ENCODE data around the gene RCBTB2. TPM values are rescaled to one million over a fixed set of nuclear protein-coding genes. Genes with fewer than 3 reads are reported as not detected.

RCBTB2 gene
- total RNA-seq, 4 donors from 2014 or later: 5.2 to 8.1 (median 6.1) TPM

DNA sequence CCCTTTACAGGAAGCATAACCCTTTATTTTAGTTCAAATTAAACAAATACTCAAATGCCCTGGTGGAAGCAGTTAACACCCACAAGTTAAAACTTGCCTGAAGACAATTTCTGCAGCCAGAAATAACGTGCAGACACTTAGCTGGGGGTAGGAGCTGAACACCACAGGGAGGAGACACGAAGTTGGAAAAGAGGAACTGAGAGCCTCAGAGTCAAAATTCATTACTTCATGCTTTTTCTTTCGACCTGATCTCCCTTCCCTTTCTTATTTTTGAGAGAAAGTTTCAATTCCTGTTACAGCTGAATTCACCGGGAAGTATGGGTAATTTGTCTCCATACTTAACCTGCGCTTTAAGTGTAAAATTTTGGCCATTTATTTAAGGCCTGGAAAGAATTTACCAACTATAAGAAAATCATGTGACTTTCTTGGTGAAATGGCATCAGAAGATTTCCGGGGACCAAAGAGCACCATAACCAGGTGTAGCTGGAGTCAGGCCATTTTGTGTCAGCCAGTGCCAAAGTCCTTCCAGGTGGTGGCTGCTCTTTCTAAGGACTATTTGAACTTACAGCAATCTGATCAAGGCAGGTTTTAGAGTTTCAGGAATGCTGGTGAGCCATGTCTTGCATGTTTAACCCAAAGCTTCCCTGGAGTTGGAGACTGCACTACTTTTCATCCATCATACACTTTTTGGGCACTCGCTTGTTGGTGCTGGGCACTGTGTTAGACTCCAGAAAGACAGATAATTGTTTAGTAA is 46.5 kb upstream of the RCBTB2 start:
- TF ChIP-seq, protein P1, sequence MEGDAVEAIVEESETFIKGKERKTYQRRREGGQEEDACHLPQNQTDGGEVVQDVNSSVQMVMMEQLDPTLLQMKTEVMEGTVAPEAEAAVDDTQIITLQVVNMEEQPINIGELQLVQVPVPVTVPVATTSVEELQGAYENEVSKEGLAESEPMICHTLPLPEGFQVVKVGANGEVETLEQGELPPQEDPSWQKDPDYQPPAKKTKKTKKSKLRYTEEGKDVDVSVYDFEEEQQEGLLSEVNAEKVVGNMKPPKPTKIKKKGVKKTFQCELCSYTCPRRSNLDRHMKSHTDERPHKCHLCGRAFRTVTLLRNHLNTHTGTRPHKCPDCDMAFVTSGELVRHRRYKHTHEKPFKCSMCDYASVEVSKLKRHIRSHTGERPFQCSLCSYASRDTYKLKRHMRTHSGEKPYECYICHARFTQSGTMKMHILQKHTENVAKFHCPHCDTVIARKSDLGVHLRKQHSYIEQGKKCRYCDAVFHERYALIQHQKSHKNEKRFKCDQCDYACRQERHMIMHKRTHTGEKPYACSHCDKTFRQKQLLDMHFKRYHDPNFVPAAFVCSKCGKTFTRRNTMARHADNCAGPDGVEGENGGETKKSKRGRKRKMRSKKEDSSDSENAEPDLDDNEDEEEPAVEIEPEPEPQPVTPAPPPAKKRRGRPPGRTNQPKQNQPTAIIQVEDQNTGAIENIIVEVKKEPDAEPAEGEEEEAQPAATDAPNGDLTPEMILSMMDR (IDR thresholded peaks at IDR 0.05): no peak
- TF ChIP-seq POLR2A (IDR thresholded peaks at IDR 0.05): no peak
- 63 to 64% methylated on average over 6 to 7 of the region's 7 CpGs for WGBS, 2 donors (ENCODE audit: low coverage in 1 of 2)
- intact Hi-C loops (cut with DNase I; ENCODE audit: low total_unique reads) (no loop called here), in situ Hi-C loops (cut with MboI; ENCODE audit: low pct_ligation_motif_present in 1 of 4, low pct_unique_long_range_greater_than_20kb in 1 of 4, low sequenced_read_pairs in 3 of 4) (loop anchor here in 3 of 4 donors (10.0 to 25.0 kb wide), 4 partner anchors 183 to 455 kb away; partner anchors contain the start of gene RB1 (in 1 of the 3))
- Histone ChIP-seq H3K36me3 (no peaks in the 10 kb centered on the region), H3K27ac (peak overlapping the region; percentile 20 to 50 (median 34)), H3K27me3 (no peaks in the 10 kb centered on the region), H3K9me3 (no peaks in the 10 kb centered on the region), H3K4me1 (peaks cover 0 to 13% (median 5%) of the 10 kb centered on the region in 4 donors), H3K4me3 (no peak overlapping the region)
- peak; percentile 18 for DNase-seq

DNA sequence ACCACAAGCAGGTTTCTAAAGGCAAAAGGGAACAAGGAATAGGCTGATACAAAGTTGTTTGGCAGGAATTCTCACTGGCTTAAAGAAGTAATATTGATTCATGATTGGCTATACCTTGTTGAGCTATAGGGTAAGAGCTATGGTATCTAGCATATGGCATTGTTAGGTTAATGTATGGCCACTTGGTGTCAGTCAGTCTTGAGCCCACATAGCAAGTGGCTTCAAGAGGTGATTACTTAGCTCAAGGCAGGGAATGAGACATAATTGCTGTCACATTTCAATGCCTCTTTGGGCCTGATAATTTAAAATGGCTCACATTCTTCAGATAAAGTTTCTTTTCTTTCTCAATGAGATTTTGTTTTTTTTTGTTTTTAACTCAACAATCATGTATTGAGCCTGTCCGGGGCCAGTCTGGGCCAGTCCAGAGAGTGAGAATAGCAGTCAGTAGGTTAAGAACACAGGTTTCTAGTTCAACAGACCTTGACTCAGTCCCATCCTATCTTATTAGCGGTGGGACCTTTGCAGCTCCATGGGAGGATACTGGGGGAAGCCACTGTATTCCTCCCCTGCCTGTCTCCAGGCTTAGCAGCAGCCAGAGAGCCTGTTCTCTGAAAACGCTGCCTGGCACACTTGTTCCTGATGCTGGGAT is 45.8 kb upstream of the RCBTB2 start:
- no peak for TF ChIP-seq EP300 (IDR thresholded peaks at IDR 0.05; ENCODE audit: low read depth)
- no peak for TF ChIP-seq POLR2AphosphoS5 (IDR thresholded peaks at IDR 0.05)
- TF ChIP-seq, protein P1 (IDR thresholded peaks at IDR 0.05): no peak
- no peak for TF ChIP-seq POLR2A (IDR thresholded peaks at IDR 0.05)
- 73% methylated on average over 3 of the region's 3 CpGs; no CpG with 5 or more reads in 1 of the 2 donors for WGBS, 2 donors (ENCODE audit: low coverage in 1 of 2)
- in situ Hi-C loops (cut with MboI; ENCODE audit: low pct_ligation_motif_present in 1 of 4, low pct_unique_long_range_greater_than_20kb in 1 of 4, low sequenced_read_pairs in 3 of 4): loop anchor here in 3 of 4 donors (10.0 to 25.0 kb wide), 4 partner anchors 184 to 454 kb away; partner anchors contain the start of gene RB1 (in 1 of the 3)
- Histone ChIP-seq H3K36me3 (no peaks in the 10 kb centered on the region), H3K4me1 (peaks cover 0 to 10% (median 4%) of the 10 kb centered on the region in 4 donors), H3K9me3 (no peaks in the 10 kb centered on the region), H3K27me3 (no peaks in the 10 kb centered on the region), H3K4me3 (no peak overlapping the region), H3K27ac (peak overlapping the region; percentile 20 to 41 (median 32))
- intact Hi-C loops (cut with DNase I; ENCODE audit: low total_unique reads): no loop called here
- no peak for DNase-seq

DNA sequence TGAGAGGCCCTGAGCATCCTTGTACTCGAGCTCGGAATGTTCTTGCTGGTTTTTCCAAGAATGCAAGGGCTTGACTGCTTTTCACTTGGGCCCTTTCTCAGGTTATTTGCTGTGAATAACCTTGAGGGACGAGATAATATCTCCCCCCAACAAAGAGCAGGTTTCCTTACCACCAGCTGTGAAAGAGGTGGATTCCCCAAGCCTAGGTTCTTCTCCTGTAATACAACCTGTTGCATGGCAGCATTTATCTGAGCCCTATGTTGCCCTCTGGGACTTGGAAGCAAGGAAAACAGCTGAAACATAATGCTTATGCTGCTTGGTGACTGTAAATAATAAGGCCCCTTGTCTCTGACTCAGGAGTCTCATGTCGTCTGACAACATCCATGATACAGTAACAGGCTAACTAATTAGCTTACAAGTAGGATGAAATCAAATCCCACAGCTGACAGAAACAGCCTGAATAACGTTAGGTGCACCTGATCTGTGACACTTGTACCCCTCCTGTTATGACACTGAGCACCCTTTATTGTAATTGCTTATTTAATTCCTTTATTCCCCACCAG is 43.6 kb upstream of the RCBTB2 start:
- no peak for TF ChIP-seq POLR2A (IDR thresholded peaks at IDR 0.05)
- TF ChIP-seq, protein P1 (IDR thresholded peaks at IDR 0.05): no peak
- no peak for TF ChIP-seq POLR2AphosphoS5 (IDR thresholded peaks at IDR 0.05)
- TF ChIP-seq EP300 (IDR thresholded peaks at IDR 0.05; ENCODE audit: low read depth): no peak
- Histone ChIP-seq H3K27me3 (no peaks in the 10 kb centered on the region), H3K9me3 (no peaks in the 10 kb centered on the region), H3K36me3 (no peaks in the 10 kb centered on the region), H3K27ac (no peak overlapping the region), H3K4me1 (peaks cover 0 to 10% (median 4%) of the 10 kb centered on the region in 4 donors), H3K4me3 (no peak overlapping the region)
- 83 to 89% methylated on average over 3 to 5 of the region's 5 CpGs for WGBS, 2 donors (ENCODE audit: low coverage in 1 of 2)
- in situ Hi-C loops (cut with MboI; ENCODE audit: low pct_ligation_motif_present in 1 of 4, low pct_unique_long_range_greater_than_20kb in 1 of 4, low sequenced_read_pairs in 3 of 4) (loop anchor here in 3 of 4 donors (10.0 to 25.0 kb wide), 4 partner anchors 186 to 452 kb away; partner anchors contain the start of gene RB1 (in 1 of the 3)), intact Hi-C loops (cut with DNase I; ENCODE audit: low total_unique reads) (no loop called here)
- no peak for DNase-seq

DNA sequence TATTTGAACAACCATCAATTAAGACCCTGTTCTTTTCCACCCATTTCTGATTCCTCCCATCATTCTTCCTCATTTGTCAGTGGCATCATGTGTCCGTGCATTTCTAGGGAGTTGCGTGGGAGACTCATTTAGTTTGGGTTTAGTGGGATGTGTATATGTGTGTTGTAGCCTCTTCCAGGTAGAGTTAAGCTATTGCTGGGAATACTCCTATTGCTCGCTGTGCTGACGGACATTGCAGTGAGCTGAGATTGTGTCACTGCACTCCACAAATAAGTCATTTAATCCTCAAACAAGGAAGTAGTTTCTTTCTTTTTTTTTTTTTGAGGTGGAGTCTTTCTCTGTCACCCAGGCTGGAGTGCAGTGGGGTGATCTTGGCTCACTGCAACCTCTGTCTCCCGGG is 42.2 kb upstream of the RCBTB2 start:
- Histone ChIP-seq H3K27ac (no peak overlapping the region), H3K9me3 (no peaks in the 10 kb centered on the region), H3K27me3 (no peaks in the 10 kb centered on the region), H3K4me3 (no peak overlapping the region), H3K36me3 (no peaks in the 10 kb centered on the region), H3K4me1 (peaks cover 0 to 21% (median 9%) of the 10 kb centered on the region in 4 donors)
- intact Hi-C loops (cut with DNase I; ENCODE audit: low total_unique reads) (no loop called here), in situ Hi-C loops (cut with MboI; ENCODE audit: low pct_ligation_motif_present in 1 of 4, low pct_unique_long_range_greater_than_20kb in 1 of 4, low sequenced_read_pairs in 3 of 4) (loop anchor here in 3 of 4 donors (10.0 to 25.0 kb wide), 4 partner anchors 187 to 450 kb away; partner anchors contain the start of gene RB1 (in 1 of the 3))
- DNase-seq: no peak
- TF ChIP-seq, protein P1 (IDR thresholded peaks at IDR 0.05): no peak
- TF ChIP-seq POLR2A (IDR thresholded peaks at IDR 0.05) (no peak), EP300 (IDR thresholded peaks at IDR 0.05; ENCODE audit: low read depth) (no peak), POLR2AphosphoS5 (IDR thresholded peaks at IDR 0.05) (no peak)
- 63 to 68% methylated on average over 4 to 5 of the region's 5 CpGs for WGBS, 2 donors (ENCODE audit: low coverage in 1 of 2)
